RWPE2 (cell line): ENCODE data around the gene ZNF674.

ENCODE experiments used
- ATAC-seq: fragments of 200-7000 bp; cut with Tn5 transposase; 3 replicates; pipeline ENCODE4 v1.9.1; 2021; ENCODE audit warnings: low read depth
- DNase-seq: peaks from one replicate; pipeline ENCODE4 v3.0.0-alpha.2; 2020; ENCODE audit warnings: low spot score
- H3K27ac ChIP-seq: fragments of 450-650 bp; 2 replicates; pipeline ENCODE4 v1.5.1; 2017; ENCODE audit warnings: mild to moderate bottlenecking; ENCODE audit not compliant: poor library complexity, severe bottlenecking
- H3K27me3 ChIP-seq: fragments of 250-450 bp; sonication (Bioruptor Pico); 2 replicates; pipeline ENCODE4 v1.5.1; 2021; ENCODE audit warnings: mild to moderate bottlenecking, moderate library complexity; ENCODE audit not compliant: insufficient read depth, poor library complexity, severe bottlenecking
- H3K36me3 ChIP-seq: fragments of 250-450 bp; sonication (Bioruptor Pico); 2 replicates; pipeline ENCODE4 v1.5.1; 2020; ENCODE audit warnings: low read depth, mild to moderate bottlenecking, moderate library complexity
- H3K4me1 ChIP-seq: fragments of 250-450 bp; sonication (Bioruptor Pico); 2 replicates; pipeline ENCODE4 v1.5.1; 2021; ENCODE audit warnings: mild to moderate bottlenecking, moderate library complexity; ENCODE audit not compliant: insufficient read depth, poor library complexity, severe bottlenecking
- H3K4me3 ChIP-seq: fragments of 250-450 bp; sonication (Bioruptor Pico); 2 replicates; pipeline ENCODE4 v1.5.1; 2021; ENCODE audit warnings: mild to moderate bottlenecking, moderate library complexity; ENCODE audit not compliant: severe bottlenecking
- H3K9me3 ChIP-seq: fragments of 250-450 bp; sonication (Bioruptor Pico); 2 replicates; pipeline ENCODE4 v1.5.1; 2021; ENCODE audit warnings: mild to moderate bottlenecking, moderate library complexity; ENCODE audit not compliant: severe bottlenecking
- TF ChIP-seq, protein P1 (sequence below): fragments of 450-650 bp; IDR thresholded peaks from one replicate; pipeline ENCODE4 v1.5.1; 2017; ENCODE audit warnings: mild to moderate bottlenecking, moderate library complexity; ENCODE audit not compliant: poor library complexity, severe bottlenecking

ZNF674 gene

GRCh38 chrX:46559062-46559461 is 13.8 kb upstream of the ZNF674 start:
- no peak for DNase-seq
- TF ChIP-seq, protein P1, sequence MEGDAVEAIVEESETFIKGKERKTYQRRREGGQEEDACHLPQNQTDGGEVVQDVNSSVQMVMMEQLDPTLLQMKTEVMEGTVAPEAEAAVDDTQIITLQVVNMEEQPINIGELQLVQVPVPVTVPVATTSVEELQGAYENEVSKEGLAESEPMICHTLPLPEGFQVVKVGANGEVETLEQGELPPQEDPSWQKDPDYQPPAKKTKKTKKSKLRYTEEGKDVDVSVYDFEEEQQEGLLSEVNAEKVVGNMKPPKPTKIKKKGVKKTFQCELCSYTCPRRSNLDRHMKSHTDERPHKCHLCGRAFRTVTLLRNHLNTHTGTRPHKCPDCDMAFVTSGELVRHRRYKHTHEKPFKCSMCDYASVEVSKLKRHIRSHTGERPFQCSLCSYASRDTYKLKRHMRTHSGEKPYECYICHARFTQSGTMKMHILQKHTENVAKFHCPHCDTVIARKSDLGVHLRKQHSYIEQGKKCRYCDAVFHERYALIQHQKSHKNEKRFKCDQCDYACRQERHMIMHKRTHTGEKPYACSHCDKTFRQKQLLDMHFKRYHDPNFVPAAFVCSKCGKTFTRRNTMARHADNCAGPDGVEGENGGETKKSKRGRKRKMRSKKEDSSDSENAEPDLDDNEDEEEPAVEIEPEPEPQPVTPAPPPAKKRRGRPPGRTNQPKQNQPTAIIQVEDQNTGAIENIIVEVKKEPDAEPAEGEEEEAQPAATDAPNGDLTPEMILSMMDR, result no peak
- Histone ChIP-seq H3K36me3 (no peaks in the 10 kb centered on the region), H3K27ac (no peak overlapping the region), H3K4me3 (no peak overlapping the region), H3K9me3 (no peaks in the 10 kb centered on the region), H3K4me1 (no peaks in the 10 kb centered on the region), H3K27me3 (no peaks in the 10 kb centered on the region)
- ATAC-seq, result no peak

DNA sequence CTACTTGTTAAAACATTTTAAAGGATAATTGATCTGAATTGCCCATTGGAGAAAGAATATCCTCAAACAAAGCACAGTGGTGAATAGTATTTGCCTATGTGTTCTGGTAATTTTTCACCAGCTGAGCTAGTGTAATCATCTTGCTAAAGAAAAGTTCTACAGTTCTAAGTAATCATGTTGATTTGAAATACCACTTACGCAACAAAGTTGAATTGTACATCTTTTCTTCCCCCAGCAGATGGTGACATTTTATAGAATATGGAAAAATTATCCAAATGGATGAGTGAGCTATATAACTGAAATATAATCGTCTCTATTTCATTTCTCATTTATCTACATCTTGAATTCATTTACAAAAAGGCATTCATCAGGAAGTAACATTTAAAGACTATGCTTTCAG is 9.7 kb upstream of the ZNF674 start:
- Histone ChIP-seq H3K36me3 (no peaks in the 10 kb centered on the region), H3K27ac (no peak overlapping the region), H3K4me1 (no peaks in the 10 kb centered on the region), H3K9me3 (no peaks in the 10 kb centered on the region), H3K4me3 (no peak overlapping the region), H3K27me3 (no peaks in the 10 kb centered on the region)
- TF ChIP-seq, protein P1, result peak; percentile 35
- DNase-seq (no peak), ATAC-seq (no peak)

GRCh38 chrX:46553935-46554334 is 8.7 kb upstream of the ZNF674 start:
- Histone ChIP-seq H3K27ac (no peak overlapping the region), H3K9me3 (no peaks in the 10 kb centered on the region), H3K36me3 (peaks cover 4% of the 10 kb centered on the region; the same call in 1 of the 2 replicates), H3K4me1 (no peaks in the 10 kb centered on the region), H3K27me3 (no peaks in the 10 kb centered on the region), H3K4me3 (no peak overlapping the region)
- TF ChIP-seq, protein P1, result no peak
- no peak for DNase-seq
- ATAC-seq, result no peak

- DNase-seq (no peak), ATAC-seq (no peak)
- peak overlapping the region; percentile 60 for H3K27ac ChIP-seq
These were observed 6.4 kb upstream of the ZNF674 start for GRCh38 chrX:46551494-46552128.

GRCh38 chrX:46549914-46550313 is 4.7 kb upstream of the ZNF674 start:
- ATAC-seq (no peak), DNase-seq (no peak)
- H3K27ac ChIP-seq, result peak overlapping the region; percentile 60
- H3K36me3 ChIP-seq, result peaks cover 29% of the 10 kb centered on the region
- no peaks in the 10 kb centered on the region for H3K27me3 ChIP-seq
- TF ChIP-seq, protein P1, result no peak
- H3K4me3 ChIP-seq, result no peak overlapping the region
- peaks cover 10% of the 10 kb centered on the region for H3K4me1 ChIP-seq
- no peaks in the 10 kb centered on the region for H3K9me3 ChIP-seq

More at GRCh38 chrX:46551494-46552128, 6.4 kb upstream of the ZNF674 start:
- H3K36me3 ChIP-seq, result peaks cover 27% of the 10 kb centered on the region
- H3K4me1 ChIP-seq, result peaks cover 10% of the 10 kb centered on the region
- H3K27me3 ChIP-seq, result no peaks in the 10 kb centered on the region
- TF ChIP-seq, protein P1, result no peak
- H3K4me3 ChIP-seq, result no peak overlapping the region
- H3K9me3 ChIP-seq, result no peaks in the 10 kb centered on the region
